H1 (cell line): ENCODE measurements around the gene SLC34A1. TPM values are rescaled to one million over a fixed set of nuclear protein-coding genes. Genes with fewer than 3 reads are reported as not detected.

Experiments used
- CTCF ChIA-PET: fragments of 300-600 bp; sonication (Branson Sonifier 250); formaldehyde crosslinking; loops from one replicate; lab custom pipeline; 2021; ENCODE audit not compliant: partially characterized antibody; lab: Charles Lee
- POLR2A ChIA-PET: fragments of 300-600 bp; sonication (Branson Sonifier 250); formaldehyde crosslinking; loops from one replicate; lab custom pipeline; 2021; ENCODE audit warnings: inconsistent platforms; ENCODE audit not compliant: partially characterized antibody; lab: Charles Lee
- DNase-seq, 2 experiments: peaks; one replicate each; pipeline versions ENCODE4 v3.0.0 to v3.0.0-alpha.2; 2010 to 2022; ENCODE audit warnings: low spot score in 2 of 2, low read depth in 1 of 2, mixed read lengths in 1 of 2
- FAIRE-seq: peaks from 2 replicates; lab custom pipeline; 2011; peaks lifted over from hg19 to GRCh38; lab: Jason Lieb, UNC
- H2AFZ ChIP-seq: 2 replicates; pipeline ENCODE4 v1.8.1; 2012; ENCODE audit warnings: low read length, inconsistent platforms
- H2AK5ac ChIP-seq: 2 replicates; pipeline ENCODE4 v1.6.1; 2013; ENCODE audit warnings: low read depth, low read length
- H2BK120ac ChIP-seq: replicated peaks from 2 replicates; pipeline ENCODE3; 2013; ENCODE audit warnings: low read depth, low read length, inconsistent platforms
- H2BK12ac ChIP-seq: 2 replicates; pipeline ENCODE4 v1.6.1; 2013; ENCODE audit warnings: low read depth, low read length
- H2BK15ac ChIP-seq: 2 replicates; pipeline ENCODE4 v1.6.1; 2013; ENCODE audit warnings: low read length
- H2BK20ac ChIP-seq: 2 replicates; pipeline ENCODE4 v1.6.1; 2013; ENCODE audit warnings: low read length
- H2BK5ac ChIP-seq: 2 replicates; pipeline ENCODE4 v1.6.1; 2013; ENCODE audit warnings: low read depth, low read length
- H3K14ac ChIP-seq: 2 replicates; pipeline ENCODE4 v1.6.1; 2013; ENCODE audit warnings: inconsistent platforms; ENCODE audit not compliant: insufficient read length
- H3K18ac ChIP-seq: 2 replicates; pipeline ENCODE4 v1.6.1; 2013; ENCODE audit warnings: low read length; ENCODE audit errors: extremely low read depth
- H3K23ac ChIP-seq: 2 replicates; pipeline ENCODE4 v1.6.1; 2013; ENCODE audit warnings: inconsistent platforms; ENCODE audit not compliant: insufficient read length
- H3K23me2 ChIP-seq: 2 replicates; pipeline ENCODE4 v1.6.1; 2013; ENCODE audit warnings: low read depth, low read length
- H3K27ac ChIP-seq: 2 replicates; pipeline ENCODE4 v1.6.1; 2011; ENCODE audit warnings: low read depth, low read length, inconsistent platforms
- H3K27me3 ChIP-seq, 4 experiments: replicated peaks in 1 of 4; 1 replicate in 1 of 4; 2 replicates in 3 of 4; pipeline versions ENCODE4 v1.6.1 to v1.8.1; 2011 to 2013; ENCODE audit warnings: low read length in 3 of 4, mild to moderate bottlenecking in 3 of 4, inconsistent platforms in 2 of 4, mixed read lengths in 2 of 4, moderate library complexity in 1 of 4; ENCODE audit not compliant: control insufficient read depth in 3 of 4, insufficient read depth in 3 of 4; ENCODE audit errors: extremely low read depth in 1 of 4
- H3K36me3 ChIP-seq, 4 experiments: 2 replicates each; pipeline versions ENCODE4 v1.6.1 to v1.8.1; 2011 to 2013; ENCODE audit warnings: mild to moderate bottlenecking in 4 of 4, low read length in 3 of 4, moderate library complexity in 2 of 4, control low read depth in 1 of 4, inconsistent platforms in 1 of 4; ENCODE audit not compliant: insufficient read depth in 4 of 4, control insufficient read depth in 2 of 4
- H3K4ac ChIP-seq: replicated peaks from 2 replicates; pipeline ENCODE3; 2013; ENCODE audit warnings: low read length, low read depth, mixed read lengths, inconsistent platforms; ENCODE audit not compliant: insufficient read length
- H3K4me1 ChIP-seq, 4 experiments: replicated peaks in 1 of 4; 1 replicate in 1 of 4; 2 replicates in 3 of 4; pipeline versions ENCODE4 v1.6.1 to v1.8.1; 2011 to 2013; ENCODE audit warnings: low read length in 3 of 4, inconsistent platforms in 2 of 4, mixed read lengths in 1 of 4; ENCODE audit not compliant: insufficient read depth in 4 of 4, control insufficient read depth in 3 of 4
- H3K4me2 ChIP-seq, 2 experiments: 2 replicates each; pipeline versions ENCODE4 v1.6.1 to v1.8.1; 2011 to 2013; ENCODE audit warnings: low read depth in 2 of 2, low read length in 2 of 2, control low read depth in 1 of 2, inconsistent platforms in 1 of 2, mild to moderate bottlenecking in 1 of 2; ENCODE audit not compliant: insufficient read depth in 1 of 2
- H3K4me3 ChIP-seq, 4 experiments: fragments of 200-600, 300-600 bp in 1 of 4; sonication (generic), shearing (Covaris generic), sonication (Bioruptor Twin) in 1 of 4; 2 replicates each; pipeline versions ENCODE4 v1.5.1 to v1.8.1; 2011 to 2016; ENCODE audit warnings: low read length in 4 of 4, low read depth in 3 of 4, control low read depth in 2 of 4, inconsistent platforms in 2 of 4, mild to moderate bottlenecking in 2 of 4, mixed read lengths in 1 of 4, moderate library complexity in 1 of 4; ENCODE audit not compliant: insufficient read depth in 2 of 4; ENCODE audit errors: extremely low read depth in 1 of 4
- H3K56ac ChIP-seq: replicated peaks from 2 replicates; pipeline ENCODE3; 2013; ENCODE audit warnings: low read depth, mild to moderate bottlenecking, mixed read lengths, low read length, inconsistent platforms; ENCODE audit not compliant: insufficient read length
- H3K79me1 ChIP-seq: 2 replicates; pipeline ENCODE4 v1.6.1; 2013; ENCODE audit warnings: low read depth, low read length, control low read depth
- H3K79me2 ChIP-seq, 2 experiments: 2 replicates each; pipeline versions ENCODE4 v1.6.1 to v1.8.1; 2012 to 2013; ENCODE audit warnings: low read length in 2 of 2, mild to moderate bottlenecking in 2 of 2, inconsistent platforms in 1 of 2; ENCODE audit not compliant: insufficient read depth in 2 of 2, control insufficient read depth in 1 of 2
- H3K9ac ChIP-seq, 4 experiments: replicated peaks in 1 of 4; 1 replicate in 1 of 4; 2 replicates in 3 of 4; pipeline versions ENCODE4 v1.6.1 to v1.8.1; 2011 to 2013; ENCODE audit warnings: low read depth in 3 of 4, low read length in 3 of 4, control low read depth in 2 of 4, mild to moderate bottlenecking in 2 of 4, moderate library complexity in 2 of 4, inconsistent platforms in 1 of 4; ENCODE audit errors: extremely low read depth in 1 of 4
- H3K9me3 ChIP-seq, 2 experiments: 2 replicates each; pipeline versions ENCODE4 v1.6.1 to v1.8.1; 2012 to 2013; ENCODE audit warnings: mild to moderate bottlenecking in 2 of 2, moderate library complexity in 2 of 2, control low read depth in 1 of 2, inconsistent platforms in 1 of 2, low read depth in 1 of 2, low read length in 1 of 2, mixed read lengths in 1 of 2; ENCODE audit not compliant: insufficient read depth in 2 of 2
- H4K20me1 ChIP-seq, 2 experiments: replicated peaks in 1 of 2; 2 replicates each; pipeline versions ENCODE3 to v1.8.1; 2011 to 2013; ENCODE audit warnings: inconsistent platforms in 2 of 2, low read length in 2 of 2, mild to moderate bottlenecking in 1 of 2; ENCODE audit not compliant: insufficient read depth in 2 of 2, control insufficient read depth in 1 of 2
- H4K5ac ChIP-seq: 2 replicates; pipeline ENCODE4 v1.6.1; 2013; ENCODE audit warnings: low read length, low read depth, mixed read lengths, inconsistent platforms; ENCODE audit not compliant: insufficient read length
- H4K8ac ChIP-seq: 2 replicates; pipeline ENCODE4 v1.8.0; 2013; ENCODE audit warnings: mild to moderate bottlenecking, moderate library complexity, low read length, inconsistent platforms; ENCODE audit not compliant: insufficient read depth; ENCODE audit errors: extremely low read depth
- H4K91ac ChIP-seq: replicated peaks from 2 replicates; pipeline ENCODE3; 2013; ENCODE audit warnings: low read length, mixed read lengths, inconsistent platforms; ENCODE audit not compliant: insufficient read length
- BACH1 ChIP-seq: IDR thresholded peaks from 2 replicates; pipeline ENCODE4 v1.6.1; 2012; ENCODE audit warnings: low read length, improper control_type of control experiment
- JUND ChIP-seq: IDR thresholded peaks from 2 replicates; pipeline ENCODE4 v1.6.1; 2011; ENCODE audit warnings: mild to moderate bottlenecking, improper control_type of control experiment, low read length
- RBBP5 ChIP-seq: IDR thresholded peaks from 2 replicates; pipeline ENCODE4 v1.7.1; 2012; ENCODE audit warnings: low read depth, mild to moderate bottlenecking, inconsistent platforms, low read length, moderate library complexity, borderline replicate concordance
- WGBS, 2 experiments: shearing (Covaris generic) in 1 of 2; methylation state at CpG; one replicate each; pipeline versions ENCODE4 v1.1.6 to v1.1.7; 2013 to 2015; ENCODE audit warnings: low lambda C conversion rate in 2 of 2, mixed read lengths in 2 of 2, inconsistent platforms in 1 of 2, low coverage in 1 of 2, missing lambda C conversion rate in 1 of 2; ENCODE audit not compliant: insufficient replicate concordance in 2 of 2, insufficient coverage in 1 of 2, insufficient read length in 1 of 2; ENCODE audit errors: extremely low coverage in 1 of 2, missing lambda C conversion rate in 1 of 2; 5-methylcytosine and 5-hydroxymethylcytosine counted together
- polyA plus RNA-seq, 7 experiments: library from polyadenylated mRNA; depleted of rRNA in 3 of 7; stranded (reverse) in 5 of 7; unstranded in 2 of 7; fragments of >200 nt in 5 of 7; fragments of 200-250 nt in 2 of 7; gene quantifications; 1 replicate in 5 of 7; 2 replicates in 1 of 7; 4 replicates in 1 of 7; pipeline versions ENCODE4 v1.2.1 to v1.2.3, GENCODE V29; 2011 to 2013; ENCODE audit warnings: missing spikeins in 2 of 7, mixed read lengths in 2 of 7
- total RNA-seq: library from RNA; stranded (reverse); fragmentation: NEBNext Ultra II Directional; extraction: Animal tissue kit (Norgen Biotek cat#: 25700); gene quantifications from 2 replicates; pipeline ENCODE4 v1.2.1, GENCODE V29; 2021
- TF ChIP-seq, protein P1 (sequence below): IDR thresholded peaks from 2 replicates; pipeline ENCODE4 v1.6.1; 2012; ENCODE audit warnings: low read length, inconsistent platforms

SLC34A1 gene
- total and polyA plus RNA-seq, 2 of the 8 experiments (the other 6 are each of a cell fraction or from before 2014, with no cell fraction given), result not detected

DNA sequence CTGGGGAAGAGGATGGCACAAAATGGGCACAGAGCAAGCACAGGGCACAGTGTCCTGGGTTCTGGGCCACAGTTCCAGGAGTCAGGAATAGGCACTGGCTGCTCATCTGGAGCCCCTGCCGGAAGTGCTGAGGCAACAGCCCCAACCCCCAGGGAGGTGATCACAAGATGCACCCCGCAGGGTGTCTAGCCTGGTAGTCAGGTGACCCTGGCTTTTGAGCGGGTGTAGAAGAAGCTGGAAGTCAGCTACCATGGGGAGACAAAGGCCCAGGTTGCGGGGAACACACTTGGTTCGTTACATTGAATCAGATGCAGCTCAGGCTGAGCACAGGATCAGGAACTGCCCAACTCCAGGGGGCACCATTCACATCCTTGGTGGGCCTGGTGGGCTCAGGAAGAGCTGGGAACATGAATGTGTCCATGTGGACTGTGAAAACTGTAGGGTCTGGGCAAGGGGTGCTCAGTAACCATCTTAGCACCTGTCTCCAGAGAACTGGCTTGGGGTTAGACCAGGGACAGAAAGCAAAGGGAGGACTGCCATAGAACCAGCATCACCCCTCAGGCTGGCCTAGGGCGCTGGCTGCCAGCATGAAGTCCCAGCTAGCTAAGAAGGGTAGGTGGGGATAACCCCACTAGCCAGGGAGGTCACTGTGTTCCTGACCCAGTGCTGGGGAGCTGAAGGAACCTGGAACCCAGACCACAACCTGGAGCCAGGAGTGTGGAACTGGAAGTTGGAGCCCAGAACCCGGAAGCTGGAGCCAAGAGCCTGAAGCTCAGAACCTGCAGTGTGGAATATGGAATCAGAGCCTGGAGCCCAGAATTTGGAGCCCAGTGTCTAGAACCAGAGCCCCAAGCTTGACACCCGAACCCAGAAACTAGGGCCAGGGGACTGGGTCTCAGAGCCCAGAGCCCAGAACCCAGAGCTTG is 6.1 kb upstream of the SLC34A1 start:
- peak overlapping the region; percentile 57 for H4K8ac ChIP-seq
- H3K79me1 ChIP-seq, result no peaks in the 10 kb centered on the region
- H3K4me2 ChIP-seq, result no peak overlapping the region
- H2BK15ac ChIP-seq, result no peak overlapping the region; the same call in 1 of the 2 replicates
- peaks cover 0 to 2% (median 0%) of the 10 kb centered on the region in 4 experiments; a peak in 2 of 7 replicates for H3K27me3 ChIP-seq
- no peak for DNase-seq
- no peak overlapping the region for H3K56ac ChIP-seq
- H4K20me1 ChIP-seq, result no peaks in the 10 kb centered on the region
- H3K79me2 ChIP-seq, result no peaks in the 10 kb centered on the region
- H3K14ac ChIP-seq, result no peak overlapping the region
- H3K4me1 ChIP-seq, result peaks cover 0 to 20% (median 6%) of the 10 kb centered on the region in 4 experiments; a peak in 6 of 7 replicates
- 91% methylated on average over 8 of the region's 8 CpGs; no CpG with 5 or more reads in 1 of the 2 experiments for WGBS, 2 experiments
- no peaks in the 10 kb centered on the region for H3K36me3 ChIP-seq
- POLR2A ChIA-PET, result interaction anchor here (0.7 to 3.5 kb wide), 11 partner anchors 9 to 79 kb away, joined by 3 to 16 read pairs (median 3); partner anchors contain the start of gene GRK6
- no peak overlapping the region for H2BK20ac ChIP-seq
- H4K5ac ChIP-seq, result no peak overlapping the region
- no peak overlapping the region for H3K23ac ChIP-seq
- H3K18ac ChIP-seq, result no peak overlapping the region; the same call in 1 of the 2 replicates
- H2BK12ac ChIP-seq, result peak overlapping the region; percentile 90; the same call in 1 of the 2 replicates
- no peak for TF ChIP-seq RBBP5
- TF ChIP-seq, protein P1, sequence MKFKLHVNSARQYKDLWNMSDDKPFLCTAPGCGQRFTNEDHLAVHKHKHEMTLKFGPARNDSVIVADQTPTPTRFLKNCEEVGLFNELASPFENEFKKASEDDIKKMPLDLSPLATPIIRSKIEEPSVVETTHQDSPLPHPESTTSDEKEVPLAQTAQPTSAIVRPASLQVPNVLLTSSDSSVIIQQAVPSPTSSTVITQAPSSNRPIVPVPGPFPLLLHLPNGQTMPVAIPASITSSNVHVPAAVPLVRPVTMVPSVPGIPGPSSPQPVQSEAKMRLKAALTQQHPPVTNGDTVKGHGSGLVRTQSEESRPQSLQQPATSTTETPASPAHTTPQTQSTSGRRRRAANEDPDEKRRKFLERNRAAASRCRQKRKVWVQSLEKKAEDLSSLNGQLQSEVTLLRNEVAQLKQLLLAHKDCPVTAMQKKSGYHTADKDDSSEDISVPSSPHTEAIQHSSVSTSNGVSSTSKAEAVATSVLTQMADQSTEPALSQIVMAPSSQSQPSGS, result no peak
- TF ChIP-seq BACH1, result no peak
- TF ChIP-seq JUND, result no peak
- TF ChIP-seq, all 59 proteins: peak for 0
- Histone ChIP-seq H3K4ac (no peak overlapping the region), H2AK5ac (peak overlapping the region; percentile 60; the same call in 1 of the 2 replicates), H3K27ac (no peak overlapping the region), H3K9ac (no peak overlapping the region), H3K9me3 (no peaks in the 10 kb centered on the region), H4K91ac (no peak overlapping the region), H3K4me3 (no peak overlapping the region), H2BK5ac (no peak overlapping the region), H2BK120ac (no peak overlapping the region), H3K23me2 (no peaks in the 10 kb centered on the region), H2AFZ (no peak overlapping the region)
- FAIRE-seq, result no peak
- CTCF ChIA-PET, result interaction anchor here (0.6 to 16.9 kb wide), 24 partner anchors 8 to 82 kb away, joined by 3 to 363 read pairs (median 4); partner anchors contain the start of genes PFN3, PRR7 and SLC34A1
